ENCODE results near the gene SKAP1. TPM values are rescaled to one million over a fixed set of nuclear protein-coding genes. Genes with fewer than 3 reads are reported as not detected.

The SKAP1 gene
- total RNA-seq, 1 experiment from 2014 or later, result 0.31 TPM

DNA sequence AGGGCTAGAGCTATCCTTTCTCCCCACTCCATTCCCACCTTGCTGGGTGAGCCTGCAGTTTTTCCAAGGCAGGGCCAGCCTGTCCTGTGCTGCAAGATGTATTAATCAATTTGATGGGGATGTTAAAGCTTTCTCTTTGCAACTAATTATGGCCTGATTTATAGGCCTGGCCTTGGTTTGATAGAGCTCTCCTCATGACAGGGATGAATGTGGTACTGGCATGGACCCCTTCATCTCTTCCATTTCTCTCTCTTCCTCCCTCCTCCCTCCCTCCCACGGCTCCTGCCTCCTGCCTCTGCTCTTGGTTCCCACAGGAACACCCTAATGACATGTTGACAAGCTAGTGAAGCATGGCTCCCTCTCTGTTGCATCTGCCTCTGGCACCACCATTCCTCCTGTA lies 47.2 kb upstream of the SKAP1 start:
- intact Hi-C loops (cut with micrococcal nuclease; ENCODE audit: unreplicated experiment), result no loop called here
- Histone ChIP-seq H4K20me1 (ENCODE audit: insufficient read depth) (no peaks in the 10 kb centered on the region), H3K4me1 (replicated peaks; ENCODE audit: insufficient read depth) (peaks cover 27% of the 10 kb centered on the region), H3K9me3 (ENCODE audit: insufficient read depth, low read depth) (no peaks in the 10 kb centered on the region), H3F3A (ENCODE audit: insufficient read depth, low read depth) (peaks cover 25% of the 10 kb centered on the region), H2AFZ (no peak overlapping the region), H3K27ac (no peak overlapping the region), H3K4me2 (no peak overlapping the region), H3K36me3 (ENCODE audit: low read depth) (no peaks in the 10 kb centered on the region), H3K27me3 (ENCODE audit: insufficient read depth, low read depth) (no peaks in the 10 kb centered on the region), H3K9me2 (ENCODE audit: insufficient read depth) (no peaks in the 10 kb centered on the region), H3K79me2 (ENCODE audit: low read depth) (no peaks in the 10 kb centered on the region), H3K4me3 (no peak overlapping the region)
- TF ChIP-seq CTCF (conservative IDR thresholded peaks at IDR 0.05) (no peak), EZH2 (IDR thresholded peaks at IDR 0.05; ENCODE audit: low read depth) (no peak)
- no peak for DNase-seq
- CTCF ChIA-PET, result no interaction called here
- POLR2A ChIA-PET (ENCODE audit: unreplicated experiment), result no interaction called here
- no TSS peak for BruUV-seq (replicated peaks)

DNA sequence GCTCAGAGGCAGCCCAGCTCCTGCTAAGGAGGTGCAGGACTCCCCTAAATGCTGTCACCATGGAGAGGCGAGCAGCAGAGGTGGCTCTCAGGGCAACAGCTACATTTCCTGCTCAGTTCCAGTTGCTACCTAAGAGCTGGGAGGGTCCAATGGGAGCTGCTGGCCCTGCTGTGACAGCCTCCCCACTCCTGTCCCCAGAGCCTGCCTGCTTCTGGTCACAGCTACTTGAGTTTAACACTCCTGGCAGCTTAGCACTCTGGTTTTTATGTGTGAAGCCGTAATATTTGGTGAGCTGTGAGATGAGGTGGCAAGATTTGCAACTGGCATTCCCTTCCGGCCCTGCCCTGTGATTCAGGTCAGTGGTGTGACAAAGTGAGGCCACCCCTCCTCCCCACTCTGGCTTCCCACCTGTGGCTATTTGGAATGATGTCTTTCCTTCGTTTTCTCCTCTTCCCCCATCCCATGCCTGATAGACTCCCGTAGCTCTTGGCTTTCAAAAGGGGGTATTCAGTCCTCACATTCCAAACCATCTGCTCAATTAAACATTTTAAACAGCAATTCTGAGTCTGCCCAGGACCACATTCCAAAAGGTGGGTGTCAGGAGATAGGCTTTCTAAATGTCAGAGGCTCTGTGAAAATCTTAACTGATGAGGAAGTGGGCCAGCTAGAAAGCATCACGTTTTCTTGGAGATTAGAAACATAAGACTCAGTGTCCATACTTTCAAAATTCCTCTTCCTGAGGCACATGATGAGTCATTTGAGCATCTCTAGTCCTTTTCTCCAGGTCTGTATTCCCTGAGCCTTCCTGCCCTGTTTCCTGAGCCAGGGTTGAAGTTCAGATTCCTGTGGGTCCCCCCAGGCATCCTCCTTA lies 42.6 kb upstream of the SKAP1 start:
- CTCF ChIA-PET, result interaction anchor here (0.8 to 1.2 kb wide), 2 partner anchors 137 to 139 kb away, joined by 3 to 4 read pairs; no protein-coding TSS in a partner anchor
- no TSS peak for BruUV-seq (replicated peaks)
- peaks cover 40% of the 10 kb centered on the region for H3F3A ChIP-seq (ENCODE audit: insufficient read depth, low read depth)
- peak overlapping the region; percentile 39 for H2AFZ ChIP-seq
- intact Hi-C loops (cut with micrococcal nuclease; ENCODE audit: unreplicated experiment), result loop anchor here (1.0 kb wide), 1 partner anchor 11 kb away; no protein-coding TSS in a partner anchor
- no peaks in the 10 kb centered on the region for H3K79me2 ChIP-seq (ENCODE audit: low read depth)
- peak overlapping the region; percentile 95 for H3K27ac ChIP-seq
- DNase-seq, result peak; percentile 63 to 96
- H3K27me3 ChIP-seq (ENCODE audit: insufficient read depth, low read depth), result no peaks in the 10 kb centered on the region
- no peaks in the 10 kb centered on the region for H4K20me1 ChIP-seq (ENCODE audit: insufficient read depth)
- no peak for TF ChIP-seq CTCF (conservative IDR thresholded peaks at IDR 0.05)
- no peak for TF ChIP-seq EZH2 (IDR thresholded peaks at IDR 0.05; ENCODE audit: low read depth)
- no peaks in the 10 kb centered on the region for H3K36me3 ChIP-seq (ENCODE audit: low read depth)
- H3K9me2 ChIP-seq (ENCODE audit: insufficient read depth), result no peaks in the 10 kb centered on the region
- H3K4me1 ChIP-seq (replicated peaks; ENCODE audit: insufficient read depth), result peaks cover 38% of the 10 kb centered on the region
- peak overlapping the region; percentile 16; the same call in 1 of the 2 replicates for H3K4me3 ChIP-seq
- H3K4me2 ChIP-seq, result peak overlapping the region; percentile 64
- no peaks in the 10 kb centered on the region for H3K9me3 ChIP-seq (ENCODE audit: insufficient read depth, low read depth)
- POLR2A ChIA-PET (ENCODE audit: unreplicated experiment), result no interaction called here

DNA sequence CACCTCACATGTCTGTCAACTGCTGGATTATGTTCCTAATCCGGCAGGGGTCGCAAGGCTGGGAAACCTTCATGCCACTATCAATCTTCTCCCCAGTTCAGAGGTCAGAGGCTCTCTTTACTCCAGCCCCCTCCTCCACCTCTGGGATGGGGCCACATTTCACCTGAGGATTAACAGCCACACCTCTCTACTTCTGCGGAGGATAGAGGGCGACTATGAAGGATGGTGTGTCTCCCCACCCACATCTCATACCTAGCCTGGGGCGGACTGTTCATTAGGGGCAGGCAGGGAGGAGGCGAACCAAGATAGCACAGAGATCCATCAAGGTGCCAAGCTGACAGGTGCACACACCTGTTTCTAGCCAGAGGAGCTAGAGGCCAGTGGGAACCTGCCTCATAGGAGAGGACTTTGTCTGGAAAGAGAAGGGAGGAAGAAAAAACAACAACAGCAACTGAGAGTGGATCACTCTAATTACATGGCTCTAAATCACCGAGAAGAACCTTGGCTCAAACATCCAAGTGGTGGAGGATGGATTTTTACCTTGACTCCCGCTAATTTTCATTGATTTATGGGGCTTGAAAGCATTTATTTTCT lies 41.9 kb upstream of the SKAP1 start:
- TSS peak; percentile 98 for BruUV-seq (replicated peaks)
- Histone ChIP-seq H3K4me3 (peak overlapping the region; percentile 15; the same call in 1 of the 2 replicates), H4K20me1 (ENCODE audit: insufficient read depth) (no peaks in the 10 kb centered on the region), H3K27ac (peak overlapping the region; percentile 95), H3K9me3 (ENCODE audit: insufficient read depth, low read depth) (no peaks in the 10 kb centered on the region), H3K27me3 (ENCODE audit: insufficient read depth, low read depth) (no peaks in the 10 kb centered on the region), H3F3A (ENCODE audit: insufficient read depth, low read depth) (peaks cover 40% of the 10 kb centered on the region), H3K4me1 (replicated peaks; ENCODE audit: insufficient read depth) (peaks cover 38% of the 10 kb centered on the region), H3K79me2 (ENCODE audit: low read depth) (no peaks in the 10 kb centered on the region), H3K36me3 (ENCODE audit: low read depth) (no peaks in the 10 kb centered on the region), H2AFZ (peak overlapping the region; percentile 29; the same call in 1 of the 2 replicates), H3K9me2 (ENCODE audit: insufficient read depth) (no peaks in the 10 kb centered on the region), H3K4me2 (peak overlapping the region; percentile 64)
- DNase-seq, result peak in 1 of 2 experiments; percentile 6
- intact Hi-C loops (cut with micrococcal nuclease; ENCODE audit: unreplicated experiment), result loop anchor here (1.0 kb wide), 1 partner anchor 11 kb away; no protein-coding TSS in a partner anchor
- ChIA-PET POLR2A (ENCODE audit: unreplicated experiment) (no interaction called here), CTCF (interaction anchor here (0.6 to 1.2 kb wide), 2 partner anchors 136 to 138 kb away, joined by 3 read pairs; no protein-coding TSS in a partner anchor)
- TF ChIP-seq CTCF (conservative IDR thresholded peaks at IDR 0.05) (no peak), EZH2 (IDR thresholded peaks at IDR 0.05; ENCODE audit: low read depth) (no peak)
